Hepatocyte (in vitro differentiated cells): ENCODE measurements around the gene ABHD2.

Experiments used
- EZH2phosphoT487 ChIP-seq: fragments of 200-600 bp; sonication (generic); IDR thresholded peaks from one replicate; pipeline ENCODE4 v1.6.1; 2018; ENCODE audit warnings: antibody characterized with exemption, mild to moderate bottlenecking, low read depth, moderate library complexity; ENCODE audit not compliant: unreplicated experiment, severe bottlenecking
- TF ChIP-seq, protein P1 (sequence below): fragments of 200-600 bp; sonication (generic); IDR thresholded peaks from 2 replicates; pipeline ENCODE4 v1.5.1; 2016; ENCODE audit warnings: antibody characterized with exemption, mild to moderate bottlenecking; ENCODE audit not compliant: poor library complexity

DNA sequence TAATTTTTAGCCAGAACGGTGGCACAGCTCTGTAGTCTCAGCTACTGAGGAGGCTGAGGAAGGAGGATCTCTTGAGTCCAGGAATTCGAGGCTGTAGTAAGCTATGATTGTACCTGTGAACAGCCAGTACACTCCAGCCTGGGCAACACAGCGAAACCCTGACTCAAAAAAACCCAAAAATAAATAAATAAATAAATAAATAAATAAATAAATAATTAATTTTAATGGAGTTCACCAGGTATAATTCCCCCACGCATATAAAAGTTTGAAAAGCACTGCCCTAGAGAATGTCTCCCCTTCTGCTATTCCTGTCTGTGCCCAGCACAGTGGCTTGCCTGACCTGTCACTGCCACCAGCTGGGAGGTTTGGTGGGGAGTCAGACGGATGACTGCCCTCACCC lies 137.3 kb downstream of the ABHD2 start:
- TF ChIP-seq, protein P1, sequence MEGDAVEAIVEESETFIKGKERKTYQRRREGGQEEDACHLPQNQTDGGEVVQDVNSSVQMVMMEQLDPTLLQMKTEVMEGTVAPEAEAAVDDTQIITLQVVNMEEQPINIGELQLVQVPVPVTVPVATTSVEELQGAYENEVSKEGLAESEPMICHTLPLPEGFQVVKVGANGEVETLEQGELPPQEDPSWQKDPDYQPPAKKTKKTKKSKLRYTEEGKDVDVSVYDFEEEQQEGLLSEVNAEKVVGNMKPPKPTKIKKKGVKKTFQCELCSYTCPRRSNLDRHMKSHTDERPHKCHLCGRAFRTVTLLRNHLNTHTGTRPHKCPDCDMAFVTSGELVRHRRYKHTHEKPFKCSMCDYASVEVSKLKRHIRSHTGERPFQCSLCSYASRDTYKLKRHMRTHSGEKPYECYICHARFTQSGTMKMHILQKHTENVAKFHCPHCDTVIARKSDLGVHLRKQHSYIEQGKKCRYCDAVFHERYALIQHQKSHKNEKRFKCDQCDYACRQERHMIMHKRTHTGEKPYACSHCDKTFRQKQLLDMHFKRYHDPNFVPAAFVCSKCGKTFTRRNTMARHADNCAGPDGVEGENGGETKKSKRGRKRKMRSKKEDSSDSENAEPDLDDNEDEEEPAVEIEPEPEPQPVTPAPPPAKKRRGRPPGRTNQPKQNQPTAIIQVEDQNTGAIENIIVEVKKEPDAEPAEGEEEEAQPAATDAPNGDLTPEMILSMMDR: no peak
- TF ChIP-seq EZH2phosphoT487: no peak
